NT2/D1 (cell line): Measurements from ENCODE around the gene MTHFD2.

ENCODE experiments used
- DNase-seq: peaks from one replicate; pipeline ENCODE4 v3.0.0-alpha.2; 2011; ENCODE audit warnings: low read depth, low spot score
- H3K27me3 ChIP-seq: 2 replicates; pipeline ENCODE4 v1.6.0; 2011; ENCODE audit warnings: mild to moderate bottlenecking; ENCODE audit not compliant: insufficient read length, insufficient read depth
- H3K36me3 ChIP-seq: 2 replicates; pipeline ENCODE4 v1.6.1; 2011; ENCODE audit warnings: mild to moderate bottlenecking, low read length, mixed read lengths; ENCODE audit not compliant: insufficient read depth, insufficient read length
- H3K4me1 ChIP-seq: 2 replicates; pipeline ENCODE4 v1.5.1; 2011; ENCODE audit not compliant: insufficient read depth, insufficient read length
- H3K4me3 ChIP-seq: 2 replicates; pipeline ENCODE4 v1.5.1; 2011; ENCODE audit warnings: low read depth; ENCODE audit not compliant: insufficient read length
- H3K9ac ChIP-seq: 2 replicates; pipeline ENCODE4 v1.6.0; 2011; ENCODE audit warnings: low read depth; ENCODE audit not compliant: insufficient read length
- H3K9me3 ChIP-seq: 2 replicates; pipeline ENCODE4 v1.5.1; 2011; ENCODE audit warnings: mild to moderate bottlenecking, low read length; ENCODE audit not compliant: insufficient read depth
- SUZ12 ChIP-seq: IDR thresholded peaks from 2 replicates; pipeline ENCODE4 v1.6.1; 2011; ENCODE audit not compliant: insufficient read length, insufficient read depth; ENCODE audit errors: extremely low read depth
- YY1 ChIP-seq: IDR thresholded peaks from 2 replicates; pipeline ENCODE4 v1.6.1; 2011; ENCODE audit not compliant: insufficient read length, insufficient read depth
- ZNF274 ChIP-seq: IDR thresholded peaks from 2 replicates; pipeline ENCODE4 v1.6.1; 2011; ENCODE audit warnings: mild to moderate bottlenecking, low read depth, low read length

MTHFD2 gene

GRCh38 chr2:74264281-74264680 lies 65.9 kb downstream of the MTHFD2 start:
- TF ChIP-seq ZNF274 (no peak), YY1 (no peak), SUZ12 (no peak)
- H3K4me3 ChIP-seq, result no peak overlapping the region
- DNase-seq, result no peak
- H3K4me1 ChIP-seq, result no peaks in the 10 kb centered on the region
- H3K9me3 ChIP-seq, result no peaks in the 10 kb centered on the region
- H3K9ac ChIP-seq, result no peak overlapping the region
- H3K36me3 ChIP-seq, result no peaks in the 10 kb centered on the region
- H3K27me3 ChIP-seq, result no peaks in the 10 kb centered on the region

GRCh38 chr2:74267068-74267467 lies 68.7 kb downstream of the MTHFD2 start:
- Histone ChIP-seq H3K4me1 (no peaks in the 10 kb centered on the region), H3K36me3 (no peaks in the 10 kb centered on the region), H3K27me3 (no peaks in the 10 kb centered on the region), H3K4me3 (no peak overlapping the region), H3K9ac (no peak overlapping the region), H3K9me3 (no peaks in the 10 kb centered on the region)
- no peak for DNase-seq
- TF ChIP-seq ZNF274 (no peak), SUZ12 (no peak), YY1 (no peak)
